ENCODE data around the gene ING2.

- TF ChIP-seq CTCF (IDR thresholded peaks at IDR 0.05 in 2 of 3, conservative IDR thresholded peaks at IDR 0.05 in 1 of 3; ENCODE audit: borderline replicate concordance in 1 of 3, insufficient read depth in 1 of 3, low read depth in 2 of 3, low read length in 2 of 3) (no peak), ZBTB33 (IDR thresholded peaks at IDR 0.05; ENCODE audit: extremely low read depth, insufficient replicate concordance, low read length) (no peak), POLR2A (IDR thresholded peaks at IDR 0.05; ENCODE audit: borderline replicate concordance, extremely low read depth, insufficient read depth, insufficient read length) (no peak), EZH2phosphoT487 (IDR thresholded peaks at IDR 0.05; ENCODE audit: borderline replicate concordance) (no peak), EGR1 (IDR thresholded peaks at IDR 0.05; ENCODE audit: low read depth) (peak; percentile 83), RAD21 (IDR thresholded peaks at IDR 0.05; ENCODE audit: low read depth) (no peak), ELF1 (IDR thresholded peaks at IDR 0.05; ENCODE audit: borderline replicate concordance, low read depth) (no peak), MAX (IDR thresholded peaks at IDR 0.05) (no peak), ZNF274 (IDR thresholded peaks at IDR 0.05; ENCODE audit: low read depth, low read length) (no peak), POLR2AphosphoS5 (IDR thresholded peaks at IDR 0.05; ENCODE audit: low read depth, low read length) (0 out of 2 replicates have a peak, but pooled peaks have one; percentile 3), TCF7L2 (IDR thresholded peaks at IDR 0.05; ENCODE audit: borderline replicate concordance, extremely low read depth, insufficient read depth, insufficient read length) (no peak), REST (IDR thresholded peaks at IDR 0.05; ENCODE audit: low read depth) (no peak), SIN3A (IDR thresholded peaks at IDR 0.05; ENCODE audit: low read depth) (no peak), SRF (IDR thresholded peaks at IDR 0.05; ENCODE audit: low read depth) (no peak)
Observed at GRCh38 chr4:183504930-183505610, at the start of gene ING2.

Data from HCT116 (cell line).